ENCODE results near the gene PKIG. TPM values are rescaled to one million over a fixed set of nuclear protein-coding genes. Genes with fewer than 3 reads are reported as not detected.

Gene PKIG
- total RNA-seq, 1 donor from 2014 or later, result 181 TPM

DNA sequence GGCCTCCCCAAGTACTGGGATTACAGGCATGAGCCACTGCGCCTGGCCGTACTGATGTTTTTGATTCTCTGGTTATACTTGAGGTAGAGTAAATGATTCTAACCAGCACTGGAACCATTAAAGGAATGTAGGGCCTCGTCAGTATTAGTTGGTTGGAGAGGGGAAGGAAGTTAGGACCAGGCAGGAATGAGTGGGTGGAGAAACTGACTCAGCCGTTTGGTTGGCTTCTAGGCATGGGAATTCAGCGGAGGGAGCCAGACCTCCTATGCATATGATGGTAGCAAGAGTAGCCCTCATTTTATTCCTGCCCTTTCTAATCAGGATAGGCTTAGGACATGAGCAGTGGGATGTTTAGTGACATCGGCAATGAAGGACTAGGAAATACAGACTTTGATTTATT lies 41.5 kb upstream of the PKIG start:
- TF ChIP-seq, protein P1, sequence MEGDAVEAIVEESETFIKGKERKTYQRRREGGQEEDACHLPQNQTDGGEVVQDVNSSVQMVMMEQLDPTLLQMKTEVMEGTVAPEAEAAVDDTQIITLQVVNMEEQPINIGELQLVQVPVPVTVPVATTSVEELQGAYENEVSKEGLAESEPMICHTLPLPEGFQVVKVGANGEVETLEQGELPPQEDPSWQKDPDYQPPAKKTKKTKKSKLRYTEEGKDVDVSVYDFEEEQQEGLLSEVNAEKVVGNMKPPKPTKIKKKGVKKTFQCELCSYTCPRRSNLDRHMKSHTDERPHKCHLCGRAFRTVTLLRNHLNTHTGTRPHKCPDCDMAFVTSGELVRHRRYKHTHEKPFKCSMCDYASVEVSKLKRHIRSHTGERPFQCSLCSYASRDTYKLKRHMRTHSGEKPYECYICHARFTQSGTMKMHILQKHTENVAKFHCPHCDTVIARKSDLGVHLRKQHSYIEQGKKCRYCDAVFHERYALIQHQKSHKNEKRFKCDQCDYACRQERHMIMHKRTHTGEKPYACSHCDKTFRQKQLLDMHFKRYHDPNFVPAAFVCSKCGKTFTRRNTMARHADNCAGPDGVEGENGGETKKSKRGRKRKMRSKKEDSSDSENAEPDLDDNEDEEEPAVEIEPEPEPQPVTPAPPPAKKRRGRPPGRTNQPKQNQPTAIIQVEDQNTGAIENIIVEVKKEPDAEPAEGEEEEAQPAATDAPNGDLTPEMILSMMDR (IDR thresholded peaks at IDR 0.05), result no peak
- H3K27ac Mint-ChIP-seq, result no peak overlapping the region
- intact Hi-C loops (cut with micrococcal nuclease), result no loop called here
- POLR2A ChIA-PET, result interaction anchor here (0.7 kb wide), 1 partner anchor 62 kb away, joined by 4 read pairs; no protein-coding TSS in a partner anchor
- H3K4me3 Mint-ChIP-seq, result no peak overlapping the region
- no peaks in the 10 kb centered on the region for H3K9me3 Mint-ChIP-seq
- CTCF ChIA-PET, result no interaction called here
- ATAC-seq (ENCODE audit: low read depth) (no peak), DNase-seq (no peak)
- no peaks in the 10 kb centered on the region for H3K27me3 Mint-ChIP-seq
- H3K4me1 Mint-ChIP-seq, result peaks cover 4% of the 10 kb centered on the region
- no peaks in the 10 kb centered on the region for H3K36me3 Mint-ChIP-seq (ENCODE audit: low read depth)

DNA sequence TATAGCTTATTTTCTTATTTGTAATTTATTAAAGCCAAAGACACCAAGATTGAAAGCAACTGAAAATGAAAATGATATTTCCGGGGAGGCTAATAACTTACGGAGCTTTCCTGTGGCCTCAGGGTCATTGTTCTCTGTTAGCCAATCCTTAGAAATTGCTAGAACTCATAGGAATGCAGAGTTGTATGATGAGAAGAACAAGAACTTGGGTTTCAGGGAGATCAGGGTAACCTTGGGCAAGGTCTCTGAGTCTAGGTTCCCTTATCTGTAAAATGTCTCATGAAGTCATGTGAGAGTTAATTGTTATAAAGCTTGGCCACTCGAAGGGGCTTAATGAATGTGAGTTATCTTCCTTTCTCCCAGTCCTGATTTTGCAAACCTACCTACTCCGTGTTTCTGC lies 40.4 kb upstream of the PKIG start:
- no peak for DNase-seq
- TF ChIP-seq, protein P1 (IDR thresholded peaks at IDR 0.05), result no peak
- no peaks in the 10 kb centered on the region for H3K9me3 Mint-ChIP-seq
- intact Hi-C loops (cut with micrococcal nuclease), result no loop called here
- ATAC-seq (ENCODE audit: low read depth), result no peak
- H3K27ac Mint-ChIP-seq, result no peak overlapping the region
- ChIA-PET CTCF (no interaction called here), POLR2A (interaction anchor here (0.6 kb wide), 1 partner anchor 24 kb away, joined by 3 read pairs; no protein-coding TSS in a partner anchor)
- no peak overlapping the region for H3K4me3 Mint-ChIP-seq
- H3K27me3 Mint-ChIP-seq, result no peaks in the 10 kb centered on the region
- no peaks in the 10 kb centered on the region for H3K4me1 Mint-ChIP-seq
- no peaks in the 10 kb centered on the region for H3K36me3 Mint-ChIP-seq (ENCODE audit: low read depth)

DNA sequence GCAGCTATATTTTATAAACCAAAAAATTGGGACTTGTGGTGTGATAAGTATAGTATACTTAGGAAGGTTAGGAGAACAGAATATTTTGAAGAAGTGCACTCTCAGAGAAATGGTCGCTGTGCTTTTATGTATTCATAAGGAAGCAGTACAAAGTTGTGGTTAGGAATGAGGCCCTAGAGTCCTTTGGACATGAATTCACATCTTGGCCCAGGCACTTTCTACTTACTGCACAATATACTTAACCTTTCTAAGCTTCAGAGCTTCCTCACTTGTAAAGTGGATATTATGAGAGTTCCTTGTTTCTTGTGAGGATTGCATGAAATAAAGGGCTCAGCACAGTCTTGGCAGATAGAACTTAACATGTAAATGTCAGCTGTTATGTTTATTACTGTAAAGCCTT lies 39.5 kb upstream of the PKIG start:
- Mint-ChIP-seq H3K4me3 (no peak overlapping the region), H3K9me3 (no peaks in the 10 kb centered on the region), H3K4me1 (no peaks in the 10 kb centered on the region), H3K36me3 (ENCODE audit: low read depth) (no peaks in the 10 kb centered on the region), H3K27me3 (no peaks in the 10 kb centered on the region), H3K27ac (no peak overlapping the region)
- CTCF ChIA-PET, result interaction anchor here (0.6 kb wide), 1 partner anchor 10 kb away, joined by 3 read pairs; no protein-coding TSS in a partner anchor
- ATAC-seq (ENCODE audit: low read depth) (no peak), DNase-seq (no peak)
- TF ChIP-seq, protein P1 (IDR thresholded peaks at IDR 0.05), result no peak
- POLR2A ChIA-PET, result interaction anchor here (0.6 kb wide), 1 partner anchor 25 kb away, joined by 3 read pairs; no protein-coding TSS in a partner anchor
- intact Hi-C loops (cut with micrococcal nuclease), result no loop called here

DNA sequence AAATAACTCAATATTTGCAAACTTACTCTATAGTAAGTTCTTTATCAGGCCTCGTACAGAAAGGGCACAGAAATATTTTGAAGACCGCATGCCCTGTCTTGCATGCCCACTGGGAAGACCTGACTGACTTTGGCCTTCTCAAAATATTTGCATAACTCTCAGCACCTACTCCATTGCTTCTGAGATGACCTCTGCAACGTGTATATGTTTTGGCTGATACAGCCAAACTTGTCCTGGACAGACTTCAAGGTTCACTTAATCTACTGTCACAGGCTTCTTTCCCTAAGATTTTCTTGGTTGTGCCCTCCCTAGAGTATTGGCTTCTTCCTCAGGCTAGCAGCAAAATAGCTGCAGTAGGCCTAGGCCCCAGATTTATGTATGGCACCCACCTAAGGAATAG lies 39.0 kb upstream of the PKIG start:
- TF ChIP-seq, protein P1 (IDR thresholded peaks at IDR 0.05), result no peak
- POLR2A ChIA-PET, result no interaction called here
- no peak overlapping the region for H3K27ac Mint-ChIP-seq

DNA sequence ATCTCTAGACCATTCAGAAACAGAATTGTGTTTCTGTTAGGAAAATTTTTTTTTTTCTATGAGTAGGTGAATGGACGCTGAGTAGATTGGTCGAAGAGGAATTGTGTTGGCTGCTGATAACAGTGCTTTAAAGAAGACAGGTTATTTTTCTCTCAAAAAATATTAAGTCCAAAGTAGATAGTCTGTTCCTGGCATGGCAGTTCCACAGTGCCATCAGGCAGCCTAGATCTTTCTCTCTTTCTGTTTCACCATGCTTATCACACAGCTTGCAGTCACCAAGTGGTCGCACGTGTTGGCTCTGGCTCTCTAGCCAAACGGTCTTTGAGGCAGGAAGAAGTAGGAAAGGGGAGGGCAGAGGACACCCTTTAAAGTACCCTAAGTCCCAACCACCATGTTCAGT lies 38.1 kb upstream of the PKIG start:
- ChIA-PET CTCF (no interaction called here), POLR2A (interaction anchor here (0.6 kb wide), 1 partner anchor 390 kb away, joined by 3 read pairs; no protein-coding TSS in a partner anchor)

More for the DNA sequence above, 39.0 kb upstream of the PKIG start:
- Mint-ChIP-seq H3K9me3 (no peaks in the 10 kb centered on the region), H3K36me3 (ENCODE audit: low read depth) (no peaks in the 10 kb centered on the region), H3K4me3 (no peak overlapping the region), H3K4me1 (no peaks in the 10 kb centered on the region), H3K27me3 (no peaks in the 10 kb centered on the region)
- no peak for ATAC-seq (ENCODE audit: low read depth)
- no peak for DNase-seq
- CTCF ChIA-PET, result interaction anchor here (0.6 kb wide), 1 partner anchor 11 kb away, joined by 3 read pairs; no protein-coding TSS in a partner anchor
- intact Hi-C loops (cut with micrococcal nuclease), result no loop called here

More for the DNA sequence above, 38.1 kb upstream of the PKIG start:
- DNase-seq, result no peak
- TF ChIP-seq, protein P1 (IDR thresholded peaks at IDR 0.05), result no peak
- no peaks in the 10 kb centered on the region for H3K9me3 Mint-ChIP-seq
- ATAC-seq (ENCODE audit: low read depth), result no peak
- H3K4me1 Mint-ChIP-seq, result no peaks in the 10 kb centered on the region
- H3K27ac Mint-ChIP-seq, result no peak overlapping the region
- intact Hi-C loops (cut with micrococcal nuclease), result no loop called here
- H3K36me3 Mint-ChIP-seq (ENCODE audit: low read depth), result no peaks in the 10 kb centered on the region
- peaks cover 1% of the 10 kb centered on the region for H3K27me3 Mint-ChIP-seq
- H3K4me3 Mint-ChIP-seq, result no peak overlapping the region

All from activated B cell treated with CpG ODN at 0.5 μM for 24 hours (primary cell).